ENCODE data around the gene TRERF1.

Gene TRERF1

GRCh38 chr6:42175860-42176259 is 275.9 kb downstream of the TRERF1 start:
- ATAC-seq: no peak

More at GRCh38 chr6:42175860-42176259, 275.9 kb downstream of the TRERF1 start:
- TF ChIP-seq ISL1 (CRISPR knock-in tag; IDR thresholded peaks at IDR 0.05): no peak
- TF ChIP-seq CSRNP3 (CRISPR knock-in tag; IDR thresholded peaks at IDR 0.05): no peak
- TF ChIP-seq TOX (CRISPR knock-in tag; IDR thresholded peaks at IDR 0.05; ENCODE audit: borderline replicate concordance): no peak
- TF ChIP-seq ZNF565 (CRISPR knock-in tag; conservative IDR thresholded peaks at IDR 0.05; ENCODE audit: low read depth): no peak
- TF ChIP-seq OSR1 (CRISPR knock-in tag; IDR thresholded peaks at IDR 0.05): no peak
- TF ChIP-seq TSHZ2 (CRISPR knock-in tag; IDR thresholded peaks at IDR 0.05): no peak
- no peak for TF ChIP-seq ZNF8 (CRISPR knock-in tag; IDR thresholded peaks at IDR 0.05)
- TF ChIP-seq ARNTL (CRISPR knock-in tag; IDR thresholded peaks at IDR 0.05; ENCODE audit: borderline replicate concordance, low read depth): no peak
